ENCODE measurements around the gene SF3B5.

- TF ChIP-seq CTCF (conservative IDR thresholded peaks at IDR 0.05) (no peak), ZFX (IDR thresholded peaks at IDR 0.05) (no peak)
Observed at GRCh38 chr6:144144996-144145395, 49.6 kb upstream of the SF3B5 start.
